Stimulated activated CD4-positive, alpha-beta T cell treated with anti-CD3 and anti-CD28 coated beads, Interleukin-12 subunit alpha, Interleukin-12 subunit beta, amount 100 ng/mL, for 24 hours (primary cell): ENCODE results near the gene ADAM17.
"Not testable (repeated sequence)": the region's sequence is repeated elsewhere in the genome, so short reads cannot be mapped to it uniquely, and the experiment has no call there.

Experiments used
- DNase-seq, 2 experiments: peaks; one replicate each; pipeline ENCODE4 v3.0.0-alpha.2; 2020; ENCODE audit warnings: low read depth in 2 of 2

The ADAM17 gene

DNA sequence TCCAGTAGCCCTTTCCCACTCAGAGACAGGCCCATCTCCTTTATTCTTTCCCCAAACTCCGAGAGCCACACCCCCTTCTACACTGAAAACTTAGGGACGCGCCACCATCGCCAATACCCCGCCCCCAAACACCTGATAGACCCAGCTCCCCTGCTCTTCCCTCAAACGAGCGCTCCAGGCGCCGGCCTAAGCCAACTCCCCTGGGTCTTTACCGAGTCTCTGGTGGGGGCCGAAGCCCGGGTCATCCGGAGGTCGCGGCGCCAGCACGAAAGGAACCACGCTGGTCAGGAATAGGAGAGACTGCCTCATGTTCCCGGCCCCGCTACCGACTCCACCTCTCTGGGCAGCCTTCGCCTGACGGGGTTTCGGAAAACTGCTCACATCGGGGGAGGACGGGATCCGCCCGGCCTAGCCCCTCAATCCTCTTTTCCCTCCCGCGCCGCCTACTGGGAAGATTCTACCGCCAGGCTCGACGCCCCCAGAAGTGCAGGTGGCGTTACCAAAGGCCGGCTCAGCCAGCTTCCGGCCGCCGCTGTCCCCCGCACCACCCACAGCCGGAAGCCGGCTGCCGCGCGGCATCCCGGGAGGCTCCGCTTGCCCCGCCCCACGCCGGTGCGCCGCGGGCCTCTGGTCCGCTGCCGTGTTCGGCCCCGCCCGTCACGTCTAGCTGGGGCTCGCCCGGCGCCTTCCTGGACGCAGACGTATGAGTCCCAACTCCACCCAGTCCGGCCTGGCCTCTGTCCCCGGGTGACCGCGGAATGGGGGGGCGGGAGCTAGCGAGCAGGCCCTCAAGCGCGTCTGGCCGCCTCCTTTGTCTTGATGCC lies at the start of gene ADAM17:
ADAM17 (minus strand) TSS at position 534 of the 824 bp plus-strand sequence; CDS start at position 309, 225 bp downstream.
- DNase-seq = peak; percentile 78 to 81

DNA sequence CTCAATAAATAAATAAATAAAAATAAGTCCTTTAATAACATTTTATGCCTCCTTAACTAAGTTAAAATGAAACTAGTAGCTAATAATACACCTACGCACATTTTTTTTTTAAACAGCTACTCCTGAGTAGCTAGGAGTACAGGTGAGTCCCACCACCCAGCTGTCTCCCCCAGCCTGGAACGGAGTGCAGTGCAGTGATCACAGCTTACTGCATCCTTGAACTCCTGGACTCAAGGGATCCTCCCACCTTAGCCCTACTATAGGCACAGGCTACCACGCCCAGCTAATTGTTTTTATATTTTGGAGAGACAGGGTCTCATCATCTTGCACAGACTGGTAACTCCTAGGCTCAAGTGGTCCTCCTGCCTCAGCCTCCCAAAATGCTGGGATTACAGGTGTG lies 46.8 kb upstream of the ADAM17 start:
- no peak for DNase-seq

DNA sequence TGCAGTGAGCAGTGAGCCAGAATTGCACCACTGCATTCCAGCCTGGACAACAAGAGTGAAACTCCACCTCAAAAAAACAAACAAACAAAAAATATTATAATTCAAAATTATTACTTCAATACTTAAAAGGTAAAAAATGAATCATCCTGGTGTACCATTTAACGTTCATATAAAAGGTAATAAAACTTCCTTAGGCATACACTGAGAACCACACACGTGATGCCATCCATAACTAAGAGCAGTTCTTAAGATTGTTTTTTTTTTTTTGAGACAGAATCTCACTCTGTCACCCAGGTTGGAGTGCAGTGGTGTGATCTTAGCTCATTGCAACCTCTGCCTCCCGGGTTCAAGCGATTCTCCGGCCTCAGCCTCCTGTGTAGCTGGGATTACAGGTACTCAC lies 45.8 kb upstream of the ADAM17 start:
- DNase-seq = no peak

DNA sequence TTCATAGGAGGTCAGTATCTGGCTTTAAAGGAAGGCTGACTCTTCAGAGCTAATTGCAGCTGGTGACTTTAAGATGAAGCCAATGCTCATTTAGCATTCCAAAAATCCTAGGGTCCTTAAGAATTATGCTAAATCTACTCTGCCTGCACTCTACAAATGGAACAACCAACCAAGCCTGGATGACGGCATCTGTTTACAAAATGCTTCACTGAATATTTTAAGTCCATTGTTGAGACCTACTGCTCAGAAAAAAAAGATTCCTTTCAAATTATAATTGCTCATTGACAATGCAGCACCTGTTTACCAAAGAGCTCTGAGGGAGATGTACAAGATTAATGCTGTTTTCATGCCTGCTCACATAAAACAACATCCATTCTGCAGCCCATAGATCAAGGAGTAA lies 43.8 kb upstream of the ADAM17 start:
- DNase-seq = no peak

DNA sequence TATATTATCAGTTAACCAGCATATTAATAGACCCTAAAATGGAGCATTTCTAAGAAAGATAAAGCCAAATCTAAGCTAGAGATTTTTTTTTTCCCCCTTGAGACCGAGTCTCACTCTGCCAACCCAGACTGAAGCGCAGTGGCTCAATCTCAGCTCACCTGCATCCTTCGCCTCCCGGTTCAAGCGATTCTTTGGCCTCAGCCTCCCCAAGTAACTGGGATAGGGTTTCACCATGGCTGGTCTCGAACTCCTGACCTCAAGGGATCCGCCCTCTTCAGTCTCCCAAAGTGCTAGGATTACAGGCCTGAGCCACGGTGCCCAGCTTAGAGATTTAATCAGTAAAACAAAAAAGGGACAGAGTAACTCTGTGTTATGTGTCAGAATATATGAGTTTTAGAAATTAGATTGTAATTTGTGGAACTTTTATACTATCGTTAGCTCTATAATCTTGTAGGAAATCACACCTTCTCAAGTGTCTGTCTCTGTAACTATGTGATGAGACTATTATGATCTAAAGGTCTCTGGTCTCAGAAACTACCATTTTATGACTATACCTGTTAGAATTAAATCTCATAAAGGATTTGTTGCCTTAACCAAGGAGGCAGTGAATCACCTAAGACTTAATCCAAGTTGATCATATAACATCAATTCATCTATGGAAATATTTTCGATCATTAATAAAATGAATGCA lies 41.1 kb upstream of the ADAM17 start:
- no peak for DNase-seq

DNA sequence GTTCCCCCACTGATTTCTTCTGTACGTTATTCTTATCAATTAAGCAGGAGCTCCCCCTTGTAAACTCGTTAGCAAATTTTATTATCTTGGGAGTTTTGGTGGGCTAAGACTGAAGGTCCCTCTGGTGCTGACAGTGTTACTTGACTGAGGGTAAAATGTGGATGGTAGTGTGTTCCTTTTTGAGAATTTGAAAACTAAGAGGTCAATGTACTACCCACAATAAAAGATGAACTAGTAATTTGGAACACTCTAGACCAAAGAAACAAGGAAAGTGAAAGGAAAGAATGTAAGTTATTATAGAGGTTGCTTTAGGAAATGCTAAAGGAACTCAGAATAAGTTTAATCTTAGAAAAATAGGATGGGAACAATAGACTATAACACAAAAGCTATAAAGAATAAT lies 40.1 kb upstream of the ADAM17 start:
- DNase-seq = no peak

DNA sequence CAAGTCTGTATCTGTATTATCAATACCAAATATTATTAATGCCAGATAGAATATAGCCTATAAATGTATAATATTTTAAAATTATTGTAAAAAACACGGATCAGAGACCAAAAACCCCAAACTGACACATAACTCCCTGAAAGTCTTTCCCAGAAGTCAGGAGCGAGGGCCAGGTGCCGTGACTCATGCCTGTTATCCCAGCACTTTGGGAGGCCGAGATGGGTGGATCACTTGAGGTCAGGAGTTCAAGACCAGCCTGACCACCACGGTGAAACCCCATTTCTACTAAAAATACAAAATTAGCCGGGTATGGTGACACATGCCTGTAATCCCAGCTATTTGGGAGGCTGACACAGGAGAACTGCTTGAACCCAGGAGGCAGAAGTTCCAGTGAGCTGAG lies 39.6 kb upstream of the ADAM17 start:
- DNase-seq = not testable (repeated sequence)

DNA sequence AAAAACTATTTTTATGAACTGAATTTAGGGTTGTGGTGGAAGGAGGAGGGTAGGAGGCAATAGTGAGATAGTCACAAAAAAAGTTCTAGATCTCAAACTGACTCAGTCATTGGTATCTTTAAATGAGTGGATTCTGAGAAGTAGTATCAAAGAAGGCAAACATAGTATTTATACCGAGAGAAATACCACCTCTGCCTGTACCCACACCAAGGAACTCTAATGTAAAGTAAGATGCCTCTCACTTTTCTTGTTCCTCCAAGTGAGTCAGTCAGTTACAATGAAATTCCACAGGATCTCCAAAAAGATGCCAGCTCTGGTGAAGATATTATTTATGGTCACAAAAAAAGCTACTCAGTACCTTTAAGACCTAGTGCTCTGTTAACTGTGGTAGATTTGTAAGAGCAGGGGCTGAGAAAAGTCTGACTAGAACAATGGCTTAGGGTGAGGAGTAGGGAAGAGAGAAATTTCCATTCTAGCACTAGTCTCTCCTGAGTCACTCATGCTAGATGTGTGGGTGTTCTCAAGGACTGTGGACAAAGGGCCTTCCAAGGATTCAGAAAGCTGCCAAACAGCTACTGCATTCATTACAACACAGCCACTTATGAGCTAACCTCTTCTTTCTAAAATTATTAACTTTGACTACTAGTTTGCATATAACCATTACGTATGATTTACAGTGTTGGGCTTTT lies 38.9 kb upstream of the ADAM17 start:
- DNase-seq = no peak

DNA sequence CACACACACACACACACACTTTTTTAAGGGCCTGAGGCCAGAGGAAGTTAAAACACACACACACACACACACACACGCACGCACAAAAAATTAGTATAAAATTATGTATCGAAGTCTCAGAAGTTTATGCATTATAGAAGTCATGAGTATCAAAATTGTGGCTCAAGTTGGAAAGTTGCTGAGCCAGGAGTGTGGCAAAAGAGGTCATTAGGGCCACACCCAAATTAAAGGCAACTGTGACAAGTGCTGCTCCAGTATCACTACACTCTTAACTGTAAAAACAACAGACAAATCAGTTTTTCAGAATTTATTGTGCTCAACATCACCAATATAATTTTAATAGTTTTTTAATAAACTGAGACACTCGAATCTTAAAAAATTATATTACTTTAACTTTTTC lies 38.3 kb upstream of the ADAM17 start:
- DNase-seq = no peak

DNA sequence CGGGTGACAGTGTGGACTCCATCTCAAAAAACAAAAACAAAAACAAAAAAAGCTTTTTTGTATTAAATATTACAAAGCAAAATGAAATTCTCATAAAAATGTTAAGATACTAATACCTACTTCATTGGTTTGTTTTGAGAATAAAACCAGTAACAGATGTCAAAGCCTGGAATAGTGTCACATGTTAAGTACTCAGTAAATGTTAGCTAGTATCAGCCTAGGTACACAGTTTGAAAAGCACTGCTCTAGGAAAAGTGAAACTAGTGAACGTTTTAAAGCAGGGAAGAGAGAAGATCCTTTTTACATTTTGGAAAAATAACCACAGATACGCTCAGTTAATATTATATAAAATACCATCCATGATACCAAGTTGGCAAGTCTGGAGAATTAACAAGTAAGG lies 37.1 kb upstream of the ADAM17 start:
- DNase-seq = no peak

DNA sequence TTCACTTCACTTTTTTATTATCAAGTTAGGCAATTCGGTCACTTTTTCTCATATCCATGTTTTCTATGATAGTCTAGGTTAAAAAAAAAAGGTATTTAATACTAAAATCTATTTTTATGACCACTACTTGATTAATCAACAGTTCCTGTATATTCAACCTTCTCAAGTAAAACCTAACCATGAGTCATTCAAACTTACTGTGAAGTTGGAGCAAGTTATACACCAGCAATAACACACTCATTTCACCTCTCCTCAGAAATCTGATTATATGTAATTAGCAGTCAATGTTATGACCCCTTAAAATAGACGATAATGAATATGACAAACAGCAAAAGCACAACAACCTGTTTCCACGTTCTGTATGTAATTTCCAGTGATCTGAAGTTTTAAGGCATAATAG lies 35.0 kb upstream of the ADAM17 start:
- DNase-seq = no peak

DNA sequence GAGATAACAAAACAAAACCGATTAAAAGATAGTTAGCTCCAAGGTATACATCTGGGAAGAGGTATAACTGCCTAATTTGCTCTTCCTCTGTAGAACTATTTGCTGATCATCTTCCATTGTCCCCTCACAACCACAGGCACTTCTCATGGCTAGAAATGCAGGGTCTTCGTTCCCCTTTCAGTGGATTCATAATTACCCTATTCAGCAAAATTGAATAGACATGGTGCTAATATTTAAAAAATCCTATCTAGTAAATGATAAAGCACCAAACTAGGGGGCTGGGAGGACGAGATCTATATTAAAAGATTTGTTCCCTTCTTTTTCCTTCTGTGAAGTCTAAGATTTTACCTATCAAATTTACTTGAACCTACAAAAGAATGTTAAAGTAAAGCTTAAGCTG lies 30.8 kb upstream of the ADAM17 start:
- DNase-seq = no peak

DNA sequence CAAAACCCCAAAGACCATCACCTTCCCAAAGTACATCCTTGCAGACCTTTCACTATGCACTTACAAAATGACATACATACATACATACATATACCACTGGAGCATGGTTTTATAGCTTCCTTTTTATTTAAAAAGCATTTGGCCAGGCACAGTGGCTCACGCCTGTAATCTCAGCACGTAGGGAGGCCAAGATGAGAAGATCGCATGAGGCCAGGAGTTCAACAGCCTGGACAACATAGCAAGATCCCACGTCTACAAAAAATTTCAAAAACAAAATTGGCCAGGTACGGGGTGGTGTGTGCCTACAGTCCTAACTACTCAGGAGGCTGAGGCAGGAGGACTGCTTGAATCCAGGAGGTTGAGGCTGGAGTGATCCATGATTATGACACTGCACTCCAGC lies 29.9 kb upstream of the ADAM17 start:
- DNase-seq = no peak

DNA sequence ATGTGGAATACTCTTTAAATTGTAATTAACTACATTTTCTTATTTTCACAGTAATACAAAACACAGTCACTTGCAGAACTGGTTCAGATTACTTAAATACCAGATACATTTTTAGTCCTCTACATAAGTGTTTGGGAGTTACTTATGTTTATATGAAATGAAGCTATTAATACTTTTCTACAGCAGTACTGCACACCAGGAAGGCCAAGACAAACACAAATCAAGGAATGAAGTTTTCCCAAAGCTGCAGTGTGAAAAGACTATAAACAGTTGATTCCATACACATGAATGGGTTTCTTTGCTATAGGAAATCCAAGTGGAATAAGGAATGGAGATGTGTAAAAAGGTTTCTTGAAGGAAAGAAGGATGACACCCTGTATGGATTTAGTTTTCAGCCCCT lies 29.3 kb upstream of the ADAM17 start:
- not testable (repeated sequence) for DNase-seq

DNA sequence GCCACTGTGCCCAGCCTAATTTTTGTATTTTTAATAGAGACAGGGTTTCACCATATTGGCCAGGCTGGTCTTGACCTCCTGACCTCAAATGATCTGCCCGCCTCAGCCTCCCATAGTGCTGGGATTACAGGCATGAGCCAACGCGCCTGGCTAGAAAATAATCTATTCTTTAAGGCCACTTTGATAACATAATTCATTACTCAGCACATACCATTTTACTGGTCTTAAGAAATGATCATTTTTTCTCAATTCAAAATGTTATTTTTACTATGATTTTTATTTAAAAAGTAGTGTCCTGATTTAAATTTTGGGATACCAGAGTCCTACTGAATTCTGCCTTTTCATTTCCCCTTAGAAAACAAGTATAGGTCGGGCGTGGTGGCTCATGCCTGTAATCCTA lies 27.0 kb upstream of the ADAM17 start:
- no peak for DNase-seq

DNA sequence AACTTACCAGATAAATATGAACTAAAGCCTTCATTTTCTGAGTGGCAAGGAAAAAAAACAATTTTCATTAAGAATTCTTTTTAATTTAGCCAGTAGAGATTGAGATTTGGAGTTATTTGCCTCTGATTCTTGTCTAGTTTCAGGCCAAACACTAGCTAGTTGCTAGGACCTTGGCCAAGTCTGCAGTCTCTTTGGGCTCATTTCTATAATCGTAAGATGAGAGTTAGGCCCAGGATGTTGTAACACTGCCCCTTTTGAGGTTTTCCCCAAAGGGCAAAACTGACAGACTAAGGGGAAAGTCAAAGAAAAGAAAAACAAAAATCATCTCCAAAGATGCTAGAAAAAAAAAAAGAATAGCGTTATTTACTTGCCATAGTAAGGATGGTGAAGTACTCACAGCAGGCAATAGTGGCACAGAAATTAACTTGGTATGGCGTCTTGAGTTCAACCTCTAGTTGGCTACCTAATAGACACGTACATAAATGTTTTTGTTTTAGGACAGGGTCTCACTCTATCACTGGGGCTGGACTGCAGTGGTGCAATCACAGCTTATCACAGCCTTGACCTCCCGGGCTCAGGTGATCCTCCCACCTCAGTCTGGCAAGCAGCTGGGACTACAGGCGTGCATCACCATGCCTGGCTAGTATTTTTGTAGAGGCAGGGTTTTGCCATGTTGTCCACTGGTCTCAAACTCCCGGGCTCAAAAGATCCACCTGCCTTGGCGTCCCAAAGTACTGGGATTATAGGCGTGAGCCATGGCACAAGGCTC lies 23.0 kb upstream of the ADAM17 start:
- DNase-seq = no peak

DNA sequence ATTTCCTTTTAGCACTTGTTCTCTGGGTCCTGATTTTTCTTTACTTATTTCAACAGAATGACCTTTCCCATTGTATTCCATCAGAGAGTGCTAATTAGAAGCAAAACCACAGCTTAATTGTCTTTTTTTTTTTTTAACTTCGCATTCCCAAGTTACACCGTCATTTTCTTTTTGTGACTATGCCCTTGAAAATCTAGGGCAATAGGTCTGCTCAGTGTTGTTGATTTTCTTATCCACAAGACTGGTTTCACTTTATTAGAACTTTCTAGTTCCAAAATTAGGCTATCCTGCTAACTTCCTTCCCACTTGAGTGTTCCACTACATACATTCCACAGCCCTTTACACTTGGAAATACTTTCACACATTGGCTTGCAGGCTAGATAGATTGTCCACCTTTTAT lies 18.7 kb upstream of the ADAM17 start:
- DNase-seq = no peak

DNA sequence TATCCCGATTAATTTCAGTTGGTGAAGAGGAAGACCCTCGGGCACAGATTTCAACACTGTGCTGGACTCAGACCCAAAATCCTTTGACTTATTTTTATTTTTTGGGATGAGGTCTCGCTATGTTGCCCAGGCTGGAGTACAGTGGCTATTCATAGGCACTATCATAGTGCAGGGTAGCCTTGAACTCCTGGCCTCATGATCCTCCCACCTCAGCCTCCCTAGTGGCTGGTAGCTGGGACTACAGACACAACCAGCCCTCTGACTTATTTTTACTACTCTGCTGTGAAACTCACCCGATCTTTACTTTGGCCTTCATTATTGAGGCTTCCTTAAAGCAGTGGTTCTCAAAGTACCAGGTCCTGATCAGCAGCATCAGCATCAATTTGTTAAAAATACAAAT lies 18.2 kb upstream of the ADAM17 start:
- no peak for DNase-seq

DNA sequence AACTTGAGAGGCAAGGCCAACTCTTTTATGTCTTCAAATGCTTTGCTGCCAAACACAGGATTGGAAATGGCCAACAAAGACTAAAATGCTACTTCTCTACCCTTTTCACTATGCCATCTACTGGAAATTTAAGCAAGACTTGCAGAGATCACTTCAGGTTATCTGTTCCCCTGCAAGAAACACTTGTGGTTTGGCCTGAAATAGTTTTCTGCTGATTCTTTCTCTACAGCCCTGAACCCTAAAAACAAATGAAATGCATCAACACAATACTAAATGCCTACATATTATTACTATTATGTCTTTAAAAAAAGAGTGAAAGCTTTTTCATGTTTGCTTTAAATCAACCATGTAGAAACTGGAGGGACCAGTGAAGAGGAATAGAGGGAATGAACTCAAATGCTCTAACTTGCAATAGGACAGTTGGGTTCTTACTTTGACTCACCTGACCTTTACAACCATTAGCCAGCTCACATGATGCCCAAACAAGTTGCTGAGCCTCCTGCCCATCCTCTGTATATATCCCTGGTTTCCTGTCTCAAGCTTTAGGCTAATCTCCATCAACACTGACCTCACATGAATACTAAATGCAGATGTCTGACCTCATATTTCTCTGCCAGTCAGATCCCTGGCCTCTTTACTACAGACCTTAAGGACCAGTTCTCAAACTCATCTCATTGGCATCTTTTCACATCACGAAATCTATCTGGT lies 17.5 kb upstream of the ADAM17 start:
- DNase-seq = no peak

DNA sequence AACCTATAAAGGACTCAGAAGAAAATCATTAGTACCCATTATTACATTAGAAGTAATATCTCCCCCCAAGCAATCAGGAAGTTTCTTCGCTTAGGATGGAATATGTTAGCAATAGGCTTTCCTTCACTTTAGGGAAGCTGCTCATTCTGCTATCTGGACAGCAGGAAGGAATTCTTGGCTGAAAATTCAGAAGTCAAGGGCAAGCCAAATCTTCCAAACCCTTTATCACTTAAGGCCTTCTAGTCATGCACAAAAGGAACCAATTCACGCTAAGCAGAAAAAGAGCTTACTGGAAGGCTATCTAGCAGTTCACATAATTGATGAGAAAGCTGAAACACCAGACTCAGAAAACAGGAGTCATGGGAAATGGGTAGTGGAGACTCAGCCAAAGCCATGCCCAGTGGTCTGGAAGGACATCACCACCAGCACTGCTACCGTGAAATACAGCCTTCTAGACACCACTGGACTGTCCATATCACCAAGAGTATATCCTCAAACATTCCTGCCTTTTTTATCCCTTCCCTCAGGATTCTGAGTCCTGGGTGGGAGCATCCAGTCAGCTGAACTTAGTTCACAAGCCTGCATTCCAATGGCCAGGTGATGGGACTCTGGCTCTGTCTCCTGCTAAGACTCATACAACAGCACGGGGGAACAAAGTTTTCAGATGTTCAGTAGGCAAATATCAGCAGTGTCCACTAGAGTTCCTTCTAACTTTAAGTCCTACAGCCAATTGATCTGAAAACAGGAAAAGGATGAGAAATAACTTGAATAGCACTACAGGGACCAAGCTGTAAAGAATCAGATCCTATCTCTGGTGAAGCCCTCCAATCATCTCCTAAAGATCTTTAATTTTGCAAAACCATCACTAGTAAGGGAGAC lies 14.8 kb upstream of the ADAM17 start:
- no peak for DNase-seq
